Keratinocyte (primary cell): Measurements from ENCODE around the gene GRAMD1B. TPM values are rescaled to one million over a fixed set of nuclear protein-coding genes. Genes with fewer than 3 reads are reported as not detected.

ENCODE experiments used
- DNase-seq: peaks from one replicate; pipeline ENCODE4 v3.0.0-alpha.2; 2011; ENCODE audit warnings: low read depth, missing footprints, low spot score
- FAIRE-seq: peaks from 2 replicates; lab custom pipeline; 2011; peaks lifted over from hg19 to GRCh38; lab: Jason Lieb, UNC
- H2AFZ ChIP-seq: 2 replicates; pipeline ENCODE4 v1.6.0; 2012; ENCODE audit warnings: low read length, control low read depth, inconsistent platforms; ENCODE audit not compliant: control insufficient read depth
- H3K27ac ChIP-seq: 2 replicates; pipeline ENCODE4 v1.5.1; 2011; ENCODE audit warnings: low read length; ENCODE audit not compliant: control insufficient read depth, insufficient read depth
- H3K27me3 ChIP-seq: 3 replicates; pipeline ENCODE4 v1.6.0; 2011; ENCODE audit warnings: low read length; ENCODE audit not compliant: control insufficient read depth, insufficient read depth; ENCODE audit errors: extremely low read depth
- H3K36me3 ChIP-seq, 2 experiments: 2 replicates in 1 of 2; 3 replicates in 1 of 2; pipeline ENCODE4 v1.5.1; 2011; ENCODE audit warnings: low read length in 2 of 2, mild to moderate bottlenecking in 1 of 2; ENCODE audit not compliant: control insufficient read depth in 2 of 2, insufficient read depth in 2 of 2; ENCODE audit errors: extremely low read depth in 1 of 2
- H3K4me1 ChIP-seq: 3 replicates; pipeline ENCODE4 v1.5.1; 2011; ENCODE audit warnings: low read length; ENCODE audit not compliant: control insufficient read depth, insufficient read depth; ENCODE audit errors: extremely low read depth
- H3K4me2 ChIP-seq: 3 replicates; pipeline ENCODE4 v1.6.0; 2011; ENCODE audit warnings: low read depth, low read length; ENCODE audit not compliant: control insufficient read depth, insufficient read depth; ENCODE audit errors: extremely low read depth
- H3K4me3 ChIP-seq, 3 experiments: fragments of 200-600 bp in 1 of 3; sonication (generic) in 1 of 3; 2 replicates in 2 of 3; 3 replicates in 1 of 3; pipeline ENCODE4 v1.5.1; 2011 to 2016; ENCODE audit warnings: low read length in 3 of 3, mild to moderate bottlenecking in 3 of 3, control low read depth in 2 of 3, inconsistent platforms in 1 of 3, low read depth in 1 of 3, mixed read lengths in 1 of 3, mixed run types in 1 of 3, moderate library complexity in 1 of 3; ENCODE audit not compliant: control insufficient read depth in 2 of 3, insufficient read depth in 2 of 3; ENCODE audit errors: extremely low read depth in 1 of 3
- H3K79me2 ChIP-seq: 2 replicates; pipeline ENCODE4 v1.6.0; 2012; ENCODE audit warnings: low read length; ENCODE audit not compliant: control insufficient read depth, insufficient read depth
- H3K9ac ChIP-seq: 3 replicates; pipeline ENCODE4 v1.6.0; 2011; ENCODE audit warnings: low read length; ENCODE audit not compliant: control insufficient read depth, insufficient read depth; ENCODE audit errors: extremely low read depth
- H3K9me1 ChIP-seq: 3 replicates; pipeline ENCODE4 v1.6.0; 2011; ENCODE audit warnings: low read length; ENCODE audit not compliant: control insufficient read depth, insufficient read depth; ENCODE audit errors: extremely low read depth
- H3K9me3 ChIP-seq: 2 replicates; pipeline ENCODE4 v1.5.1; 2012; ENCODE audit warnings: low read depth, low read length; ENCODE audit not compliant: control insufficient read depth
- H4K20me1 ChIP-seq: 3 replicates; pipeline ENCODE4 v1.6.0; 2011; ENCODE audit warnings: low read length; ENCODE audit not compliant: control insufficient read depth, insufficient read depth; ENCODE audit errors: extremely low read depth
- CTCF ChIP-seq, 3 experiments: IDR thresholded peaks in 1 of 3; conservative IDR thresholded peaks in 1 of 3; optimal IDR thresholded peaks in 1 of 3; 2 replicates in 2 of 3; 3 replicates in 1 of 3; pipeline versions ENCODE3 to v1.5.1; 2011; ENCODE audit warnings: low read length in 3 of 3, mild to moderate bottlenecking in 3 of 3, moderate library complexity in 2 of 3, control low read depth in 1 of 3, inconsistent platforms in 1 of 3; ENCODE audit not compliant: insufficient read depth in 2 of 3; ENCODE audit errors: extremely low read depth in 1 of 3
- EZH2 ChIP-seq: IDR thresholded peaks from one replicate; pipeline ENCODE4 v1.6.1; 2012; ENCODE audit warnings: inconsistent platforms, mild to moderate bottlenecking, low read length, moderate library complexity
- dilution Hi-C: fragments of 300-500 bp; cut with MboI; formaldehyde crosslinking; loops from one replicate; pipeline ENCODE4 v1.7.0; 2020; ENCODE audit warnings: low sequenced_read_pairs; ENCODE audit not compliant: extremely low pct_ligation_motif_present
- polyA plus RNA-seq, 5 experiments: library from polyadenylated mRNA; depleted of rRNA in 3 of 5; stranded (reverse) in 3 of 5; stranded (forward) in 1 of 5; unstranded in 1 of 5; fragments of >200 nt; gene quantifications; 1 replicate in 1 of 5; 2 replicates in 3 of 5; 3 replicates in 1 of 5; pipeline versions ENCODE4 v1.2.1 to v1.2.3, GENCODE V29; 2011 to 2012; ENCODE audit warnings: missing spikeins in 2 of 5, low read depth in 1 of 5, low replicate concordance in 1 of 5

The GRAMD1B gene
- polyA plus RNA-seq, 1 donor (not counting 4 experiments of a cell fraction or from before 2014, with no cell fraction given): 0.04 TPM

- DNase-seq (no peak), FAIRE-seq (no peak)
- H3K4me3 ChIP-seq: no peak overlapping the region
- dilution Hi-C loops: no loop called here
- H3K27me3 ChIP-seq: peaks cover 5% of the 10 kb centered on the region
- H3K27ac ChIP-seq: no peak overlapping the region
- no peaks in the 10 kb centered on the region for H3K79me2 ChIP-seq
- peaks cover 7% of the 10 kb centered on the region for H3K4me1 ChIP-seq
- H3K9me3 ChIP-seq: no peaks in the 10 kb centered on the region
- H2AFZ ChIP-seq: no peak overlapping the region
- TF ChIP-seq CTCF (optimal IDR thresholded peaks at IDR 0.05 in 1 of 3, IDR thresholded peaks at IDR 0.05 in 1 of 3, conservative IDR thresholded peaks at IDR 0.05 in 1 of 3; ENCODE audit: extremely low read depth in 1 of 3, insufficient read depth in 2 of 3, low read length in 3 of 3) (no peak), EZH2 (no peak)
- no peaks in the 10 kb centered on the region for H3K36me3 ChIP-seq
- no peaks in the 10 kb centered on the region for H3K9me1 ChIP-seq
- no peak overlapping the region for H3K9ac ChIP-seq
- H3K4me2 ChIP-seq: no peak overlapping the region
- no peaks in the 10 kb centered on the region for H4K20me1 ChIP-seq
Observed at GRCh38 chr11:123611698-123612097, 181.6 kb downstream of the GRAMD1B start.

- no peak overlapping the region for H3K4me3 ChIP-seq
- peak overlapping the region; percentile 30 for H2AFZ ChIP-seq
- H3K4me2 ChIP-seq: peak overlapping the region; percentile 25
- TF ChIP-seq CTCF (optimal IDR thresholded peaks at IDR 0.05 in 1 of 3, IDR thresholded peaks at IDR 0.05 in 1 of 3, conservative IDR thresholded peaks at IDR 0.05 in 1 of 3; ENCODE audit: extremely low read depth in 1 of 3, insufficient read depth in 2 of 3, low read length in 3 of 3) (no peak), EZH2 (no peak)
- no peaks in the 10 kb centered on the region for H3K36me3 ChIP-seq
- no peak overlapping the region for H3K9ac ChIP-seq
- FAIRE-seq (peak; percentile 99), DNase-seq (peak; percentile 26)
- H3K27me3 ChIP-seq: peaks cover 5% of the 10 kb centered on the region
- no peaks in the 10 kb centered on the region for H4K20me1 ChIP-seq
- no peak overlapping the region for H3K27ac ChIP-seq
- no peaks in the 10 kb centered on the region for H3K79me2 ChIP-seq
- dilution Hi-C loops: no loop called here
- no peaks in the 10 kb centered on the region for H3K9me1 ChIP-seq
- H3K9me3 ChIP-seq: no peaks in the 10 kb centered on the region
- peaks cover 11% of the 10 kb centered on the region for H3K4me1 ChIP-seq
Observed at GRCh38 chr11:123616505-123617198, 186.6 kb downstream of the GRAMD1B start.
